ENCODE results near the gene ATP2C2. TPM values are rescaled to one million over a fixed set of nuclear protein-coding genes. Genes with fewer than 3 reads are reported as not detected.

The ATP2C2 gene
- total RNA-seq, 1 experiment from 2014 or later: 20.3 TPM

DNA sequence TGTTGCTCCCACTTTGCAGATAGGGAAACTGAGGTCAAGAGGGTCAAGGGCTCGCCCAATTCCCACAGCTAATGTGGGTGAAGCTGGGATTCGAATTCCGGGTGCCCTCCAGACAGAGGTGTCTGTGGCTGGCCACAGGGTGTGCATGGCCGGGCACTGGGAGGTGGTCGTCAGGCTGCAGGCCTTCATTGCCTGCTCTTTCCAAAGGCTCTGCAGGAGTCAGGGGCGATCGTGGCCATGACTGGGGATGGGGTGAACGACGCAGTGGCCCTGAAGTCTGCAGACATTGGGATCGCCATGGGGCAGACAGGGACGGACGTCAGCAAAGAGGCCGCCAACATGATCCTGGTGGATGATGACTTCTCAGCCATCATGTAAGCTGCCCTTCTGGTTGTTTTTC, 86.3 kb downstream of the ATP2C2 start:
- ChIA-PET POLR2A (no interaction called here), RAD21 (ENCODE audit: low non-redundant PET in 1 of 2, low total read pairs in 2 of 2, uncharacterized antibody in 2 of 2, unreplicated experiment in 2 of 2) (no interaction called here), CTCF (no interaction called here)
- no peak overlapping the region for H3K9ac ChIP-seq (ENCODE audit: low read length)
- no peaks in the 10 kb centered on the region for H3K9me3 ChIP-seq (ENCODE audit: control insufficient read depth in 1 of 2, insufficient read depth in 1 of 2, low read depth in 1 of 2, low read length in 2 of 2)
- H3K4me1 ChIP-seq (ENCODE audit: control insufficient read depth in 1 of 2, insufficient read depth in 2 of 2, low read length in 2 of 2): no peaks in the 10 kb centered on the region
- intact Hi-C loops (cut with micrococcal nuclease): no loop called here
- no peak overlapping the region for H3K4me2 ChIP-seq (ENCODE audit: low read length)
- H3K27me3 ChIP-seq (ENCODE audit: insufficient read depth, low read length): no peaks in the 10 kb centered on the region
- ATAC-seq (no peak), DNase-seq (ENCODE audit: low read depth, low spot score) (no peak)
- TF ChIP-seq POLR2A (IDR thresholded peaks at IDR 0.05; ENCODE audit: borderline replicate concordance, extremely low read depth, insufficient read depth, insufficient read length) (no peak), SIN3A (IDR thresholded peaks at IDR 0.05; ENCODE audit: low read depth) (no peak), JUND (IDR thresholded peaks at IDR 0.05) (no peak), EGR1 (IDR thresholded peaks at IDR 0.05; ENCODE audit: low read depth) (no peak), FOSL1 (IDR thresholded peaks at IDR 0.05; ENCODE audit: low read depth) (no peak), ZNF274 (IDR thresholded peaks at IDR 0.05; ENCODE audit: low read depth, low read length) (no peak), ZFX (IDR thresholded peaks at IDR 0.05) (no peak), YY1 (IDR thresholded peaks at IDR 0.05; ENCODE audit: extremely low read depth, insufficient replicate concordance, low read depth, low read length) (no peak), CEBPB (IDR thresholded peaks at IDR 0.05; ENCODE audit: low read depth) (no peak)
- TF ChIP-seq, protein P1, sequence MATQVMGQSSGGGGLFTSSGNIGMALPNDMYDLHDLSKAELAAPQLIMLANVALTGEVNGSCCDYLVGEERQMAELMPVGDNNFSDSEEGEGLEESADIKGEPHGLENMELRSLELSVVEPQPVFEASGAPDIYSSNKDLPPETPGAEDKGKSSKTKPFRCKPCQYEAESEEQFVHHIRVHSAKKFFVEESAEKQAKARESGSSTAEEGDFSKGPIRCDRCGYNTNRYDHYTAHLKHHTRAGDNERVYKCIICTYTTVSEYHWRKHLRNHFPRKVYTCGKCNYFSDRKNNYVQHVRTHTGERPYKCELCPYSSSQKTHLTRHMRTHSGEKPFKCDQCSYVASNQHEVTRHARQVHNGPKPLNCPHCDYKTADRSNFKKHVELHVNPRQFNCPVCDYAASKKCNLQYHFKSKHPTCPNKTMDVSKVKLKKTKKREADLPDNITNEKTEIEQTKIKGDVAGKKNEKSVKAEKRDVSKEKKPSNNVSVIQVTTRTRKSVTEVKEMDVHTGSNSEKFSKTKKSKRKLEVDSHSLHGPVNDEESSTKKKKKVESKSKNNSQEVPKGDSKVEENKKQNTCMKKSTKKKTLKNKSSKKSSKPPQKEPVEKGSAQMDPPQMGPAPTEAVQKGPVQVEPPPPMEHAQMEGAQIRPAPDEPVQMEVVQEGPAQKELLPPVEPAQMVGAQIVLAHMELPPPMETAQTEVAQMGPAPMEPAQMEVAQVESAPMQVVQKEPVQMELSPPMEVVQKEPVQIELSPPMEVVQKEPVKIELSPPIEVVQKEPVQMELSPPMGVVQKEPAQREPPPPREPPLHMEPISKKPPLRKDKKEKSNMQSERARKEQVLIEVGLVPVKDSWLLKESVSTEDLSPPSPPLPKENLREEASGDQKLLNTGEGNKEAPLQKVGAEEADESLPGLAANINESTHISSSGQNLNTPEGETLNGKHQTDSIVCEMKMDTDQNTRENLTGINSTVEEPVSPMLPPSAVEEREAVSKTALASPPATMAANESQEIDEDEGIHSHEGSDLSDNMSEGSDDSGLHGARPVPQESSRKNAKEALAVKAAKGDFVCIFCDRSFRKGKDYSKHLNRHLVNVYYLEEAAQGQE (IDR thresholded peaks at IDR 0.05; ENCODE audit: low read depth): no peak
- TF ChIP-seq, protein P2, sequence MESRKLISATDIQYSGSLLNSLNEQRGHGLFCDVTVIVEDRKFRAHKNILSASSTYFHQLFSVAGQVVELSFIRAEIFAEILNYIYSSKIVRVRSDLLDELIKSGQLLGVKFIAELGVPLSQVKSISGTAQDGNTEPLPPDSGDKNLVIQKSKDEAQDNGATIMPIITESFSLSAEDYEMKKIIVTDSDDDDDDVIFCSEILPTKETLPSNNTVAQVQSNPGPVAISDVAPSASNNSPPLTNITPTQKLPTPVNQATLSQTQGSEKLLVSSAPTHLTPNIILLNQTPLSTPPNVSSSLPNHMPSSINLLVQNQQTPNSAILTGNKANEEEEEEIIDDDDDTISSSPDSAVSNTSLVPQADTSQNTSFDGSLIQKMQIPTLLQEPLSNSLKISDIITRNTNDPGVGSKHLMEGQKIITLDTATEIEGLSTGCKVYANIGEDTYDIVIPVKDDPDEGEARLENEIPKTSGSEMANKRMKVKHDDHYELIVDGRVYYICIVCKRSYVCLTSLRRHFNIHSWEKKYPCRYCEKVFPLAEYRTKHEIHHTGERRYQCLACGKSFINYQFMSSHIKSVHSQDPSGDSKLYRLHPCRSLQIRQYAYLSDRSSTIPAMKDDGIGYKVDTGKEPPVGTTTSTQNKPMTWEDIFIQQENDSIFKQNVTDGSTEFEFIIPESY (IDR thresholded peaks at IDR 0.05; ENCODE audit: extremely low read depth, insufficient replicate concordance, low read length): no peak
- no peak overlapping the region for H3K4me3 ChIP-seq (replicated peaks in 1 of 2; ENCODE audit: low read depth in 1 of 2, low read length in 2 of 2)
- BruUV-seq (replicated peaks): no TSS peak
- no peaks in the 10 kb centered on the region for H3K79me2 ChIP-seq (ENCODE audit: insufficient read depth, low read length)
- H2AFZ ChIP-seq (ENCODE audit: low read depth, low read length, poor library complexity, severe bottlenecking): no peak overlapping the region
- no peaks in the 10 kb centered on the region for H3K9me2 ChIP-seq (ENCODE audit: insufficient read depth)
- no peak overlapping the region for H3K27ac ChIP-seq (ENCODE audit: low read depth, low read length)
- H4K20me1 ChIP-seq (ENCODE audit: insufficient read depth): no peaks in the 10 kb centered on the region
- no peaks in the 10 kb centered on the region; a peak in 1 of 4 replicates for H3K36me3 ChIP-seq (ENCODE audit: control insufficient read depth in 1 of 2, insufficient read depth in 2 of 2, low read length in 2 of 2)

Data from HCT116 (cell line).